Measurements from ENCODE around the gene MUC13.

MUC13 gene

GRCh38 chr3:124938896-124939295 lies 4.3 kb upstream of the MUC13 start:
- no peak for DNase-seq (ENCODE audit: low spot score)
- no peak overlapping the region for H3K27ac ChIP-seq
- CTCF ChIA-PET = interaction anchor here (1.1 kb wide), 1 partner anchor 11 kb away, joined by 4 read pairs; no protein-coding TSS in a partner anchor
- TF ChIP-seq CTCF (conservative IDR thresholded peaks at IDR 0.05; ENCODE audit: low read depth) = no peak
- POLR2A ChIA-PET (ENCODE audit: low non-redundant PET) = interaction anchor here (0.5 to 0.6 kb wide), 2 partner anchors 290 to 564 kb away, joined by 3 to 10 read pairs; no protein-coding TSS in a partner anchor

- ChIA-PET CTCF (interaction anchor here (0.6 to 0.7 kb wide), 2 partner anchors 17 to 122 kb away, joined by 3 to 4 read pairs; no protein-coding TSS in a partner anchor), POLR2A (ENCODE audit: low non-redundant PET) (interaction anchor here (0.6 kb wide), 1 partner anchor 527 kb away, joined by 3 read pairs; no protein-coding TSS in a partner anchor)
- no peak for TF ChIP-seq CTCF (conservative IDR thresholded peaks at IDR 0.05; ENCODE audit: low read depth)
- H3K27ac ChIP-seq = no peak overlapping the region
- DNase-seq (ENCODE audit: low spot score) = no peak
These were observed 2.5 kb upstream of the MUC13 start for GRCh38 chr3:124937049-124937448.

- H3K27ac ChIP-seq = no peak overlapping the region
- no peak for DNase-seq (ENCODE audit: low spot score)
- TF ChIP-seq CTCF (conservative IDR thresholded peaks at IDR 0.05; ENCODE audit: low read depth) = no peak
- ChIA-PET CTCF (interaction anchor here (0.7 to 0.8 kb wide), 3 partner anchors 8 to 24 kb away, joined by 3 to 4 read pairs (median 3); no protein-coding TSS in a partner anchor), POLR2A (ENCODE audit: low non-redundant PET) (no interaction called here)
These were observed 1.4 kb upstream of the MUC13 start for GRCh38 chr3:124935794-124936542.

GRCh38 chr3:124935264-124935663 lies 713 bp upstream of the MUC13 start:
- H3K27ac ChIP-seq = no peak overlapping the region
- ChIA-PET POLR2A (ENCODE audit: low non-redundant PET) (no interaction called here), CTCF (interaction anchor here (0.7 kb wide), 1 partner anchor 8 kb away, joined by 3 read pairs; no protein-coding TSS in a partner anchor)
- DNase-seq (ENCODE audit: low spot score) = no peak
- TF ChIP-seq CTCF (conservative IDR thresholded peaks at IDR 0.05; ENCODE audit: low read depth) = no peak

GRCh38 chr3:124928333-124929202 lies 6.0 kb downstream of the MUC13 start:
- POLR2A ChIA-PET (ENCODE audit: low non-redundant PET) = no interaction called here
- peak; percentile 44 for DNase-seq (ENCODE audit: low spot score)
- TF ChIP-seq CTCF (conservative IDR thresholded peaks at IDR 0.05; ENCODE audit: low read depth) = peak; percentile 83
- CTCF ChIA-PET = interaction anchor here (0.6 to 1.7 kb wide), 8 partner anchors 10 to 1059 kb away, joined by 3 to 8 read pairs (median 4); partner anchors contain the start of gene ZNF148
- no peak overlapping the region for H3K27ac ChIP-seq

GRCh38 chr3:124927574-124928045 lies 6.9 kb downstream of the MUC13 start:
- no peak for TF ChIP-seq CTCF (conservative IDR thresholded peaks at IDR 0.05; ENCODE audit: low read depth)
- H3K27ac ChIP-seq = no peak overlapping the region
- CTCF ChIA-PET = interaction anchor here (0.7 to 1.7 kb wide), 5 partner anchors 11 to 939 kb away, joined by 4 to 7 read pairs (median 5); no protein-coding TSS in a partner anchor
- DNase-seq (ENCODE audit: low spot score) = no peak
- POLR2A ChIA-PET (ENCODE audit: low non-redundant PET) = no interaction called here
